ENCODE measurements around the gene SETDB2.

The SETDB2 gene

GRCh38 chr13:49497272-49497671 lies 53.2 kb downstream of the SETDB2 start:
- H3K27ac ChIP-seq, result no peak overlapping the region
- no peaks in the 10 kb centered on the region for H3K9me3 ChIP-seq (ENCODE audit: low read depth, low read length)
- DNase-seq (ENCODE audit: low read depth, low spot score), result no peak
- TF ChIP-seq FOXP2 (optimal IDR thresholded peaks at IDR 0.05; ENCODE audit: control extremely low read depth, extremely low read length, insufficient read depth) (no peak), POLR2AphosphoS5 (IDR thresholded peaks at IDR 0.05; ENCODE audit: borderline replicate concordance, low read depth, low read length) (no peak), EZH2 (IDR thresholded peaks at IDR 0.05) (no peak)
- no peak overlapping the region for H3K4me3 ChIP-seq
- no peak overlapping the region for H3K9ac ChIP-seq (ENCODE audit: insufficient read length)
- H3K36me3 ChIP-seq (ENCODE audit: insufficient read depth, low read length), result no peaks in the 10 kb centered on the region

- Histone ChIP-seq H3K4me3 (no peak overlapping the region), H3K9ac (ENCODE audit: insufficient read length) (no peak overlapping the region), H3K9me3 (ENCODE audit: low read depth, low read length) (no peaks in the 10 kb centered on the region), H3K27ac (no peak overlapping the region), H3K36me3 (ENCODE audit: insufficient read depth, low read length) (no peaks in the 10 kb centered on the region)
- no peak for DNase-seq (ENCODE audit: low read depth, low spot score)
- TF ChIP-seq FOXP2 (optimal IDR thresholded peaks at IDR 0.05; ENCODE audit: control extremely low read depth, extremely low read length, insufficient read depth) (no peak), EZH2 (IDR thresholded peaks at IDR 0.05) (no peak), POLR2AphosphoS5 (IDR thresholded peaks at IDR 0.05; ENCODE audit: borderline replicate concordance, low read depth, low read length) (no peak)
Measured at GRCh38 chr13:49498206-49498605, 54.1 kb downstream of the SETDB2 start.

- no peak overlapping the region for H3K27ac ChIP-seq
- H3K4me3 ChIP-seq, result no peak overlapping the region
- H3K9me3 ChIP-seq (ENCODE audit: low read depth, low read length), result no peaks in the 10 kb centered on the region
- H3K9ac ChIP-seq (ENCODE audit: insufficient read length), result no peak overlapping the region
- TF ChIP-seq EZH2 (IDR thresholded peaks at IDR 0.05) (no peak), FOXP2 (optimal IDR thresholded peaks at IDR 0.05; ENCODE audit: control extremely low read depth, extremely low read length, insufficient read depth) (no peak), POLR2AphosphoS5 (IDR thresholded peaks at IDR 0.05; ENCODE audit: borderline replicate concordance, low read depth, low read length) (no peak)
- H3K36me3 ChIP-seq (ENCODE audit: insufficient read depth, low read length), result no peaks in the 10 kb centered on the region
- no peak for DNase-seq (ENCODE audit: low read depth, low spot score)
Measured at GRCh38 chr13:49499889-49500660, 56.0 kb downstream of the SETDB2 start.

- no peak for DNase-seq (ENCODE audit: low read depth, low spot score)
- Histone ChIP-seq H3K36me3 (ENCODE audit: insufficient read depth, low read length) (no peaks in the 10 kb centered on the region), H3K27ac (no peak overlapping the region), H3K9ac (ENCODE audit: insufficient read length) (no peak overlapping the region), H3K9me3 (ENCODE audit: low read depth, low read length) (no peaks in the 10 kb centered on the region), H3K4me3 (no peak overlapping the region)
- TF ChIP-seq EZH2 (IDR thresholded peaks at IDR 0.05) (no peak), POLR2AphosphoS5 (IDR thresholded peaks at IDR 0.05; ENCODE audit: borderline replicate concordance, low read depth, low read length) (no peak), FOXP2 (optimal IDR thresholded peaks at IDR 0.05; ENCODE audit: control extremely low read depth, extremely low read length, insufficient read depth) (no peak)
Measured at GRCh38 chr13:49502954-49503353, 58.9 kb downstream of the SETDB2 start.

GRCh38 chr13:49503951-49504350 lies 59.9 kb downstream of the SETDB2 start:
- Histone ChIP-seq H3K4me3 (no peak overlapping the region), H3K9me3 (ENCODE audit: low read depth, low read length) (no peaks in the 10 kb centered on the region), H3K36me3 (ENCODE audit: insufficient read depth, low read length) (no peaks in the 10 kb centered on the region), H3K27ac (no peak overlapping the region), H3K9ac (ENCODE audit: insufficient read length) (no peak overlapping the region)
- no peak for DNase-seq (ENCODE audit: low read depth, low spot score)
- TF ChIP-seq POLR2AphosphoS5 (IDR thresholded peaks at IDR 0.05; ENCODE audit: borderline replicate concordance, low read depth, low read length), result no peak
- TF ChIP-seq EZH2 (IDR thresholded peaks at IDR 0.05), result no peak
- TF ChIP-seq FOXP2 (optimal IDR thresholded peaks at IDR 0.05; ENCODE audit: control extremely low read depth, extremely low read length, insufficient read depth), result no peak

GRCh38 chr13:49512578-49512977 lies 68.5 kb downstream of the SETDB2 start:
- H3K27ac ChIP-seq, result no peak overlapping the region
- no peak for DNase-seq (ENCODE audit: low read depth, low spot score)
- no peak overlapping the region for H3K4me3 ChIP-seq
- H3K9me3 ChIP-seq (ENCODE audit: low read depth, low read length), result no peaks in the 10 kb centered on the region
- H3K36me3 ChIP-seq (ENCODE audit: insufficient read depth, low read length), result no peaks in the 10 kb centered on the region
- no peak overlapping the region for H3K9ac ChIP-seq (ENCODE audit: insufficient read length)
- TF ChIP-seq FOXP2 (optimal IDR thresholded peaks at IDR 0.05; ENCODE audit: control extremely low read depth, extremely low read length, insufficient read depth) (no peak), POLR2AphosphoS5 (IDR thresholded peaks at IDR 0.05; ENCODE audit: borderline replicate concordance, low read depth, low read length) (no peak), EZH2 (IDR thresholded peaks at IDR 0.05) (no peak)

- TF ChIP-seq FOXP2 (optimal IDR thresholded peaks at IDR 0.05; ENCODE audit: control extremely low read depth, extremely low read length, insufficient read depth) (no peak), POLR2AphosphoS5 (IDR thresholded peaks at IDR 0.05; ENCODE audit: borderline replicate concordance, low read depth, low read length) (no peak), EZH2 (IDR thresholded peaks at IDR 0.05) (no peak)
- H3K9me3 ChIP-seq (ENCODE audit: low read depth, low read length), result no peaks in the 10 kb centered on the region
- H3K27ac ChIP-seq, result no peak overlapping the region
- no peak overlapping the region for H3K4me3 ChIP-seq
- no peaks in the 10 kb centered on the region for H3K36me3 ChIP-seq (ENCODE audit: insufficient read depth, low read length)
- DNase-seq (ENCODE audit: low read depth, low spot score), result no peak
- no peak overlapping the region for H3K9ac ChIP-seq (ENCODE audit: insufficient read length)
Measured at GRCh38 chr13:49516467-49516866, 72.4 kb downstream of the SETDB2 start.

- Histone ChIP-seq H3K36me3 (ENCODE audit: insufficient read depth, low read length) (no peaks in the 10 kb centered on the region), H3K27ac (no peak overlapping the region), H3K9ac (ENCODE audit: insufficient read length) (no peak overlapping the region), H3K4me3 (no peak overlapping the region), H3K9me3 (ENCODE audit: low read depth, low read length) (no peaks in the 10 kb centered on the region)
- TF ChIP-seq EZH2 (IDR thresholded peaks at IDR 0.05), result no peak
- no peak for TF ChIP-seq FOXP2 (optimal IDR thresholded peaks at IDR 0.05; ENCODE audit: control extremely low read depth, extremely low read length, insufficient read depth)
- no peak for TF ChIP-seq POLR2AphosphoS5 (IDR thresholded peaks at IDR 0.05; ENCODE audit: borderline replicate concordance, low read depth, low read length)
- no peak for DNase-seq (ENCODE audit: low read depth, low spot score)
Measured at GRCh38 chr13:49517461-49517860, 73.4 kb downstream of the SETDB2 start.

- no peak for DNase-seq (ENCODE audit: low read depth, low spot score)
- Histone ChIP-seq H3K36me3 (ENCODE audit: insufficient read depth, low read length) (no peaks in the 10 kb centered on the region), H3K27ac (no peak overlapping the region), H3K9ac (ENCODE audit: insufficient read length) (no peak overlapping the region), H3K4me3 (no peak overlapping the region), H3K9me3 (ENCODE audit: low read depth, low read length) (no peaks in the 10 kb centered on the region)
- TF ChIP-seq FOXP2 (optimal IDR thresholded peaks at IDR 0.05; ENCODE audit: control extremely low read depth, extremely low read length, insufficient read depth) (no peak), POLR2AphosphoS5 (IDR thresholded peaks at IDR 0.05; ENCODE audit: borderline replicate concordance, low read depth, low read length) (no peak), EZH2 (IDR thresholded peaks at IDR 0.05) (no peak)
Measured at GRCh38 chr13:49521224-49521623, 77.2 kb downstream of the SETDB2 start.
